ENCODE results near the gene AHCY.
"Not testable (repeated sequence)": the region's sequence is repeated elsewhere in the genome, so short reads cannot be mapped to it uniquely, and the experiment has no call there.

Gene AHCY

GRCh38 chr20:34262488-34263288, 40.5 kb downstream of the AHCY start:
- Histone ChIP-seq H3K27ac (ENCODE audit: low read length) (no peak overlapping the region), H3K9ac (ENCODE audit: low read length) (no peak overlapping the region), H2AFZ (ENCODE audit: low read depth, low read length) (no peak overlapping the region)

GRCh38 chr20:34260208-34260942, 42.8 kb downstream of the AHCY start:
- Histone ChIP-seq H4K20me1 (ENCODE audit: insufficient read depth, low read length) (no peaks in the 10 kb centered on the region), H3K4me3 (ENCODE audit: low read length) (no peak overlapping the region), H2AFZ (ENCODE audit: low read depth, low read length) (no peak overlapping the region), H3K9ac (ENCODE audit: low read length) (no peak overlapping the region), H3K4me1 (ENCODE audit: low read length) (no peaks in the 10 kb centered on the region), H3K9me3 (ENCODE audit: insufficient read depth, low read length) (no peaks in the 10 kb centered on the region), H3K36me3 (replicated peaks; ENCODE audit: low read depth, low read length) (no peaks in the 10 kb centered on the region), H3K4me2 (ENCODE audit: low read length) (no peak overlapping the region), H3K79me2 (ENCODE audit: low read length) (no peaks in the 10 kb centered on the region), H3K27ac (ENCODE audit: low read length) (no peak overlapping the region), H3K27me3 (ENCODE audit: low read depth, low read length) (no peaks in the 10 kb centered on the region)
- no peak for TF ChIP-seq CTCF (IDR thresholded peaks at IDR 0.05; ENCODE audit: low read depth, low read length)
- no peak for TF ChIP-seq EZH2phosphoT487 (IDR thresholded peaks at IDR 0.05; ENCODE audit: low read depth)

More at GRCh38 chr20:34262488-34263288, 40.5 kb downstream of the AHCY start:
- H3K36me3 ChIP-seq (replicated peaks; ENCODE audit: low read depth, low read length): no peaks in the 10 kb centered on the region
- no peak overlapping the region for H3K4me3 ChIP-seq (ENCODE audit: low read length)
- H3K4me2 ChIP-seq (ENCODE audit: low read length): no peak overlapping the region
- H3K79me2 ChIP-seq (ENCODE audit: low read length): no peaks in the 10 kb centered on the region
- H3K27me3 ChIP-seq (ENCODE audit: low read depth, low read length): no peaks in the 10 kb centered on the region
- no peaks in the 10 kb centered on the region for H3K9me3 ChIP-seq (ENCODE audit: insufficient read depth, low read length)
- TF ChIP-seq EZH2phosphoT487 (IDR thresholded peaks at IDR 0.05; ENCODE audit: low read depth): no peak
- TF ChIP-seq CTCF (IDR thresholded peaks at IDR 0.05; ENCODE audit: low read depth, low read length): no peak
- H3K4me1 ChIP-seq (ENCODE audit: low read length): no peaks in the 10 kb centered on the region
- no peaks in the 10 kb centered on the region for H4K20me1 ChIP-seq (ENCODE audit: insufficient read depth, low read length)

GRCh38 chr20:34256629-34257124, 46.5 kb downstream of the AHCY start:
- H3K4me2 ChIP-seq (ENCODE audit: low read length): no peak overlapping the region
- no peaks in the 10 kb centered on the region for H3K79me2 ChIP-seq (ENCODE audit: low read length)
- H3K9ac ChIP-seq (ENCODE audit: low read length): no peak overlapping the region
- H4K20me1 ChIP-seq (ENCODE audit: insufficient read depth, low read length): no peaks in the 10 kb centered on the region
- H3K4me1 ChIP-seq (ENCODE audit: low read length): peaks cover 1% of the 10 kb centered on the region; the same call in 1 of the 2 replicates
- H3K4me3 ChIP-seq (ENCODE audit: low read length): no peak overlapping the region
- no peak overlapping the region for H2AFZ ChIP-seq (ENCODE audit: low read depth, low read length)
- H3K27me3 ChIP-seq (ENCODE audit: low read depth, low read length): no peaks in the 10 kb centered on the region
- no peak overlapping the region for H3K27ac ChIP-seq (ENCODE audit: low read length)
- no peak for TF ChIP-seq CTCF (IDR thresholded peaks at IDR 0.05; ENCODE audit: low read depth, low read length)
- no peak for TF ChIP-seq EZH2phosphoT487 (IDR thresholded peaks at IDR 0.05; ENCODE audit: low read depth)
- H3K9me3 ChIP-seq (ENCODE audit: insufficient read depth, low read length): no peaks in the 10 kb centered on the region
- H3K36me3 ChIP-seq (replicated peaks; ENCODE audit: low read depth, low read length): no peaks in the 10 kb centered on the region

- no peak overlapping the region for H3K27ac ChIP-seq (ENCODE audit: low read length)
- no peaks in the 10 kb centered on the region for H3K36me3 ChIP-seq (replicated peaks; ENCODE audit: low read depth, low read length)
- H3K4me2 ChIP-seq (ENCODE audit: low read length): no peak overlapping the region
- no peaks in the 10 kb centered on the region for H4K20me1 ChIP-seq (ENCODE audit: insufficient read depth, low read length)
- H3K4me1 ChIP-seq (ENCODE audit: low read length): peaks cover 6% of the 10 kb centered on the region
- TF ChIP-seq CTCF (IDR thresholded peaks at IDR 0.05; ENCODE audit: low read depth, low read length) (no peak), EZH2phosphoT487 (IDR thresholded peaks at IDR 0.05; ENCODE audit: low read depth) (no peak)
- H3K79me2 ChIP-seq (ENCODE audit: low read length): no peaks in the 10 kb centered on the region
- H3K4me3 ChIP-seq (ENCODE audit: low read length): no peak overlapping the region
- no peaks in the 10 kb centered on the region for H3K27me3 ChIP-seq (ENCODE audit: low read depth, low read length)
- no peak overlapping the region for H3K9ac ChIP-seq (ENCODE audit: low read length)
- H2AFZ ChIP-seq (ENCODE audit: low read depth, low read length): no peak overlapping the region
- H3K9me3 ChIP-seq (ENCODE audit: insufficient read depth, low read length): no peaks in the 10 kb centered on the region
Measured at GRCh38 chr20:34254979-34255378, 48.2 kb downstream of the AHCY start.

- not testable (repeated sequence) for H3K79me2 ChIP-seq (ENCODE audit: low read length); H3K36me3 ChIP-seq (replicated peaks; ENCODE audit: low read depth, low read length); H3K27me3 ChIP-seq (ENCODE audit: low read depth, low read length); H4K20me1 ChIP-seq (ENCODE audit: insufficient read depth, low read length); H3K4me2 ChIP-seq (ENCODE audit: low read length); H3K4me3 ChIP-seq (ENCODE audit: low read length); H3K9ac ChIP-seq (ENCODE audit: low read length); H2AFZ ChIP-seq (ENCODE audit: low read depth, low read length); H3K9me3 ChIP-seq (ENCODE audit: insufficient read depth, low read length); H3K27ac ChIP-seq (ENCODE audit: low read length)
- peaks cover 28% of the 10 kb centered on the region for H3K4me1 ChIP-seq (ENCODE audit: low read length)
Measured at GRCh38 chr20:34252431-34253086, 50.6 kb downstream of the AHCY start.
